Right lobe of liver (tissue), 6 donors: ENCODE measurements around the gene CENPX. TPM values are rescaled to one million over a fixed set of nuclear protein-coding genes. Genes with fewer than 3 reads are reported as not detected.
A peak's percentile ranks its signal among the peaks of the same experiment; 100 is the strongest.

Source experiments
- ATAC-seq, 4 donors: fragments of 200-7000 bp; cut with Tn5 transposase; one replicate each; pipeline ENCODE4 v1.9.1; 2020; ENCODE audit warnings: mild to moderate bottlenecking in 4 of 4, moderate library complexity in 4 of 4
- DNase-seq, 3 donors: peaks; one replicate each; pipeline ENCODE4 v3.0.0-alpha.2; 2020
- H3K27ac ChIP-seq, 3 donors: fragments of 200-600 bp; one replicate each; pipeline ENCODE4 v1.8.0; 2022
- H3K27me3 ChIP-seq, 2 donors: fragments of 200-600 bp; one replicate each; pipeline ENCODE4 v1.8.0; 2022
- H3K36me3 ChIP-seq, 4 donors: fragments of 200-600 bp; sonication (generic) in 1 of 4; one replicate each; pipeline versions ENCODE4 v1.5.1 to v1.8.0; 2017 to 2022; ENCODE audit warnings: control low read depth in 1 of 4
- H3K4me1 ChIP-seq, 4 donors: fragments of 200-600 bp; sonication (generic) in 1 of 4; one replicate each; pipeline versions ENCODE4 v1.5.1 to v1.8.0; 2017 to 2022; ENCODE audit warnings: control low read depth in 1 of 4
- H3K4me3 ChIP-seq, 3 donors: fragments of 200-600 bp; one replicate each; pipeline ENCODE4 v1.8.0; 2022
- H3K9me3 ChIP-seq, 4 donors: fragments of 200-600 bp; sonication (generic) in 1 of 4; one replicate each; pipeline versions ENCODE4 v1.5.1 to v1.8.0; 2017 to 2022; ENCODE audit warnings: control low read depth in 1 of 4
- POLR2A ChIP-seq: fragments of 450-650 bp; IDR thresholded peaks from one replicate; pipeline ENCODE4 v1.6.1; 2017; ENCODE audit warnings: antibody characterized with exemption, mild to moderate bottlenecking
- WGBS: methylation state at CpG from one replicate; pipeline ENCODE4 v1.1.6; 2018; ENCODE audit warnings: low coverage, low lambda C conversion rate; ENCODE audit not compliant: insufficient coverage; ENCODE audit errors: missing lambda C conversion rate; 5-methylcytosine and 5-hydroxymethylcytosine counted together
- intact Hi-C, 2 donors: fragments of 100-400 bp; cut with DNase I; formaldehyde crosslinking; loops; one replicate each; pipeline versions ENCODE4 v1.11.2 to v1.14.1; 2022
- total RNA-seq, 6 experiments: library from RNA; depleted of rRNA in 2 of 6; stranded (reverse); fragments of >200 nt in 2 of 6; fragmentation: NEBNext Ultra II Directional in 3 of 6; extraction: Animal tissue kit (Norgen Biotek cat#: 25700) in 3 of 6; gene quantifications; one replicate each; pipeline versions ENCODE4 v1.1.0 to v1.2.4, GENCODE V29; 2016 to 2023
- TF ChIP-seq, protein P1 (sequence below), 4 donors: fragments of 200-600 bp in 3 of 4; fragments of 450-650 bp in 1 of 4; IDR thresholded peaks; one replicate each; pipeline versions ENCODE4 v1.5.1 to v1.8.0; 2016 to 2022; ENCODE audit warnings: antibody characterized with exemption in 4 of 4, mild to moderate bottlenecking in 2 of 4
- donor health status: DM: no; HTN: yes; CAD: no.
- donor health status: DM: no; HTN: no; CAD: no.
- donor health status: DM: no; HTN: no; CAD: no.
- donor health status: DM: no; HTN: yes; CAD: no.
- donor health status: DM: no; HTN: yes; CAD: no.

Gene CENPX
- total RNA-seq, 6 experiments from 2014 or later = 27.3 to 81.1 (median 47.8) TPM

DNA sequence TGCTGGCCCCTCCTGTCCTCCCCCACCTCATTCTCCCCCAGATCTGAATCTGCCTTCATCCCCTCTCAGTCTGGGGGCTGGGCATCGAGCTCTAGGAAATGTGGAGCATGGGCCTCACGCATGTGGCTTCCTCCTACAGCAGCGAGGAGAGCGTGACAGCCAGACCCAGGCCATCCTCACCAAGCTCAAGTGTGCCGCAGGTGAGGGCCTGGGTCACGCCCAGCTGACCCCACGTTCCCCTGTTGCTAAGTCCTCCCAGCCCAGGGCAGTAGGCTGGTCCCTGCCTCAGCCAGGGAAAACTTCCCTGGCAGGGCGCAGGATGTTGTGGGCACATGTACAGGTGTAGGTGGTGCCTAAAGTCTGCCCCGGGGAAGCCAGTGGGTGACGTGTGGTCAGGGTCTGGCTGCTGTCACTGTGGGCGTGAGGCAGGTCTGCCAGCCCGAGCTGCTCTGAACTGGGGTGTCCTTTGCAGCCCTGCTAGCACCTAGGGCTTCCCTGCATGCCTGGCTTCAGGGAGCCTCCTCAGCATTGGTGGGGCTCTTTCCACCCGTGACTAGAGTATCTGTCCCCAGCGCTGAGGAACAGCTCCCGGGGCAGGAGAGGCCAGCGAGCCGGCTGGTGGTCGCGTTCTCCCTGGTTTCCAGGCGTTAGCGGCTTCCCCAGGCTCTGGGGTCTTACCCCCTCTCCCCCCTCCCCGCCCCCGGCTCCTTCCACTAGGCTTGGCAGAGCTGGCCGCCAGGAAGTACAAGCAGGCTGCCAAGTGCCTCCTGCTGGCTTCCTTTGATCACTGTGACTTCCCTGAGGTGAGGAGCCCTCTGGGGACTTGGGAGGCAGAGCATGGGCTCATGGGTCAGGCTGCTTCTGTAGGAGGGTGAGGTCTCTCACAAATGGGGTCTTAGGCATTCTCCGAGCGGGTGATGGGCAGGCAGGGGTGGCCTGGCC, 32.6 kb upstream of the CENPX start:
- 80% methylated on average over 1 of the region's 26 CpGs for WGBS
- Histone ChIP-seq H3K36me3 (peaks cover 0 to 45% (median 0%) of the 10 kb centered on the region in 4 donors), H3K4me3 (no peak overlapping the region), H3K4me1 (peaks cover 0 to 13% (median 6%) of the 10 kb centered on the region in 4 donors), H3K9me3 (no peaks in the 10 kb centered on the region), H3K27me3 (no peaks in the 10 kb centered on the region), H3K27ac (no peak overlapping the region)
- intact Hi-C loops = no loop called here
- no peak for ATAC-seq
- peak in 1 of 3 donors; percentile 38 for DNase-seq
- TF ChIP-seq, protein P1, sequence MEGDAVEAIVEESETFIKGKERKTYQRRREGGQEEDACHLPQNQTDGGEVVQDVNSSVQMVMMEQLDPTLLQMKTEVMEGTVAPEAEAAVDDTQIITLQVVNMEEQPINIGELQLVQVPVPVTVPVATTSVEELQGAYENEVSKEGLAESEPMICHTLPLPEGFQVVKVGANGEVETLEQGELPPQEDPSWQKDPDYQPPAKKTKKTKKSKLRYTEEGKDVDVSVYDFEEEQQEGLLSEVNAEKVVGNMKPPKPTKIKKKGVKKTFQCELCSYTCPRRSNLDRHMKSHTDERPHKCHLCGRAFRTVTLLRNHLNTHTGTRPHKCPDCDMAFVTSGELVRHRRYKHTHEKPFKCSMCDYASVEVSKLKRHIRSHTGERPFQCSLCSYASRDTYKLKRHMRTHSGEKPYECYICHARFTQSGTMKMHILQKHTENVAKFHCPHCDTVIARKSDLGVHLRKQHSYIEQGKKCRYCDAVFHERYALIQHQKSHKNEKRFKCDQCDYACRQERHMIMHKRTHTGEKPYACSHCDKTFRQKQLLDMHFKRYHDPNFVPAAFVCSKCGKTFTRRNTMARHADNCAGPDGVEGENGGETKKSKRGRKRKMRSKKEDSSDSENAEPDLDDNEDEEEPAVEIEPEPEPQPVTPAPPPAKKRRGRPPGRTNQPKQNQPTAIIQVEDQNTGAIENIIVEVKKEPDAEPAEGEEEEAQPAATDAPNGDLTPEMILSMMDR (IDR thresholded peaks at IDR 0.05) = no peak
- TF ChIP-seq POLR2A = no peak

DNA sequence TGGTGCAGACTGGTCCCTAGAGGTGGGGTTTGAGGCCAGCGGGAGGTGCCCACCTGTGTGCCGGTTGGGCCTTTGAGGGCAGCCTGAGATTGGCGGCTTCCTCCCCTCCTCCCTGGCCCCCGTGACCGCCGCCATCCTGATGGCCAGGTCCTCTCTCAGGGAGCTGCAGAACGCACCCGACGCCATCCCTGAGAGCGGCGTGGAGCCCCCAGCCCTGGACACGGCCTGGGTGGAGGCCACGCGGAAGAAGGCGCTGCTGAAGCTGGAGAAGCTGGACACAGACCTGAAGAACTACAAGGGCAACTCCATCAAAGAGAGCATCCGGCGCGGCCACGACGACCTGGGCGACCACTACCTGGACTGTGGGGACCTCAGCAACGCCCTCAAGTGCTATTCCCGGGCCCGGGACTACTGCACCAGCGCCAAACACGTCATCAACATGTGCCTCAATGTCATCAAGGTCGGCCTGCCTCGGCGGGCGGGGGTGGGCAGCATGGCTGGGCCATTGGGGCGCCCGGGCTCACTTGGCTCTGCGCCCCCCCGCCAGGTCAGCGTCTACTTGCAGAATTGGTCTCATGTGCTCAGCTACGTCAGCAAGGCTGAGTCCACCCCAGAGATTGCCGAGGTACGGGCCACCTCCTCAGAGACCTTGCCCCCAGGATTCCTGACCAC, 31.8 kb upstream of the CENPX start:
- peaks cover 0 to 13% (median 6%) of the 10 kb centered on the region in 4 donors for H3K4me1 ChIP-seq
- no peaks in the 10 kb centered on the region for H3K27me3 ChIP-seq
- WGBS = no CpG with 5 or more reads among the region's 38 CpGs
- H3K27ac ChIP-seq = no peak overlapping the region
- peaks cover 0 to 41% (median 0%) of the 10 kb centered on the region in 4 donors for H3K36me3 ChIP-seq
- no peak for TF ChIP-seq POLR2A
- TF ChIP-seq, protein P1 (IDR thresholded peaks at IDR 0.05) = no peak
- intact Hi-C loops = no loop called here
- no peaks in the 10 kb centered on the region for H3K9me3 ChIP-seq
- DNase-seq (peak in 1 of 3 donors; percentile 56), ATAC-seq (no peak)
- no peak overlapping the region for H3K4me3 ChIP-seq

DNA sequence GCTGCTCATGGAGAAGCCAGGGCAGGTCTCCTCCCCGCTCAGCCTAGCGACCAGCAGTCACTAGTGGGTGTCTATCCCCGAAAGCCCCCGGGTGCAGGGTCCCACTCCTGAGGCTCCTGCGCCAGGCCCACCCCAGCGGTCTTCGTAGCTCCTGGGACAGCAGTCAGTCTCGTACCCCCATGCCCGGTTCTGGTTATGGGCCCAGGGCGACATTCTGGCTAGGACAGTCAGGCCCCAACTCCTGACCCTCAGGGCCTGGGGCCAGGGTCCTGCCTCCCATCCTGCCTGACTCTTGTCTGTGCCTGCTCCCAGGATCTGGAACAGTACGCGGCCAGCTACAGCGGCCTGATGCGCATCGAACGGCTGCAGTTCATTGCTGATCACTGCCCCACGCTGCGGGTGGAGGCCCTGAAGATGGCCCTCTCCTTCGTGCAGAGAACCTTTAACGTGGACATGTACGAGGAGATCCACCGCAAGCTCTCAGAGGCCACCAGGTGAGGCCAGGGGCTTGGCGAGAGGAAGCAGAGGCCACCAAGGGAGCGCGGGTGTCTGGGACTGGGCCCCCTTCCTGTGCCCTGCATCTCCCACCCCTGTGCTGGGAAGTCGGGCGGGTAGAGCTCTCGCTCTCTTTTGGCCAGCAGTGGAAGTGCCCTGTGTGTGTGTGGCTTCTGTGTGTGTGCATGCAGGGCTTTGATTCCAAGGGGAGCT, 31.0 kb upstream of the CENPX start:
- peak in 1 of 3 donors; percentile 49 for DNase-seq

DNA sequence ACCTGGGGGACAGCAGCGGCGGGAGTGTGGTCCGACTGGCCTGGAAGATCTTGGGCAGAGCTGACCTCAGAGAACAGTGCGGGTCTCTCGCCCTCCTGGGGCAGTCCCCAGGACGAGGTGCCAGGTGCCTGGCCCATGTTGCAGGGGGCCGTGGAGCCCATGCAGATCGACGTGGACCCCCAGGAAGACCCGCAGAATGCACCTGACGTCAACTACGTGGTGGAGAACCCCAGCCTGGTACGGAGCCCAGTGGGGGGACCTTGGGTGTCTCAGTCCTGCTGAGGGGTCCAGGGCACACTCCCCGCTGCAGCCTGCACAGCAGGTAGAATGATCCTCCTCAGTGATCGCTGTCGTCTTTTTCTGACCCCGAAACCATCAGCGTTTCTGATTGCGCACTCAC, 30.5 kb upstream of the CENPX start:
- DNase-seq = peak in 1 of 3 donors; percentile 47
- Histone ChIP-seq H3K27ac (no peak overlapping the region), H3K9me3 (no peaks in the 10 kb centered on the region), H3K4me3 (no peak overlapping the region), H3K36me3 (peaks cover 0 to 36% (median 0%) of the 10 kb centered on the region in 4 donors), H3K27me3 (no peaks in the 10 kb centered on the region), H3K4me1 (peaks cover 0 to 20% (median 8%) of the 10 kb centered on the region in 4 donors)
- intact Hi-C loops = no loop called here
- WGBS = 95% methylated on average over 4 of the region's 19 CpGs
- TF ChIP-seq, protein P1 (IDR thresholded peaks at IDR 0.05) = no peak
- TF ChIP-seq POLR2A = no peak
- no peak for ATAC-seq

More for the DNA sequence above, 31.0 kb upstream of the CENPX start:
- intact Hi-C loops = no loop called here
- TF ChIP-seq, protein P1 (IDR thresholded peaks at IDR 0.05) = no peak
- no peak for TF ChIP-seq POLR2A
- WGBS = 80% methylated on average over 2 of the region's 28 CpGs
- Histone ChIP-seq H3K27ac (no peak overlapping the region), H3K27me3 (no peaks in the 10 kb centered on the region), H3K9me3 (no peaks in the 10 kb centered on the region), H3K36me3 (peaks cover 0 to 37% (median 0%) of the 10 kb centered on the region in 4 donors), H3K4me1 (peaks cover 0 to 14% (median 6%) of the 10 kb centered on the region in 4 donors), H3K4me3 (no peak overlapping the region)
- no peak for ATAC-seq
